ENCODE data around the gene MAP4K1.
"Not testable (repeated sequence)": the region's sequence is repeated elsewhere in the genome, so short reads cannot be mapped to it uniquely, and the experiment has no call there.

MAP4K1 gene

DNA sequence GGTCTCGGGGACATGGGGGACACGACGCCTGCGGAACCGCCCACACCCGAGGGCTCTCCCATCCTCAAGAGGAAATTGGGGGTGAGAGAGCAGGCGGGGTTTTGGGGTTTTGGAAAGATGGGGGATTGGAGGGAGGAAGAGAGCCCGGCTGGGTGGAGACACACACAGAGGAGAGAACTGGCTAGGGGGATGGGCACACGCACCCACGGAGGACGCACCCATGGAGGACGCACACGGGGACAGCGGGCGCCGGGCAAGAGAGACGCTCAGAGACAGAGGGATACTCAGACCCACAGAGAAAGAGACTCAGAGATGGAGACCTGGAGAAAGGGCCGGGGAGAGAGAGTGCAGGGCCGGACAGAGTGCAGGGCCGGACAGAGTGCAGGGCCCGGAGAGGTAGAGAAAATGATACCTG, 52.1 kb downstream of the MAP4K1 start:
- DNase-seq, result no peak

DNA sequence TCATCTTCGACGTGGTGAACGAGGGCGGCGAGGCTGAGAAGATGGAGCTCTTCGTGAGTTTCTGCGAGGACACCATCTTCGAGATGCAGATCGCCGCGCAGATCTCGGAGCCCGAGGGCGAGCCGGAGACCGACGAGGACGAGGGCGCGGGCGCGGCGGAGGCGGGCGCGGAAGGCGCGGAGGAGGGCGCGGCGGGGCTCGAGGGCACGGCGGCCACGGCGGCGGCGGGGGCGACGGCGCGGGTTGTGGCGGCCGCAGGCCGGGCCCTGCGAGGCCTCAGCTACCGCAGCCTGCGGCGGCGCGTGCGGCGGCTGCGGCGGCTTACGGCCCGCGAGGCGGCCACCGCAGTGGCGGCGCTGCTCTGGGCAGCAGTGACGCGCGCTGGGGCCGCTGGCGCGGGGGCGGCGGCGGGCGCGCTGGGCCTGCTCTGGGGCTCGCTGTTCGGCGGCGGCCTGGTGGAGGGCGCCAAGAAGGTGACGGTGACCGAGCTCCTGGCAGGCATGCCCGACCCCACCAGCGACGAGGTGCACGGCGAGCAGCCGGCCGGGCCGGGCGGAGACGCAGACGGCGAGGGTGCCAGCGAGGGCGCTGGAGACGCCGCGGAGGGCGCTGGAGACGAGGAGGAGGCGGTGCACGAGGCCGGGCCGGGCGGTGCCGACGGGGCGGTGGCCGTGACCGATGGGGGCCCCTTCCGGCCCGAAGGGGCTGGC, 52.6 kb downstream of the MAP4K1 start:
- no peak for DNase-seq

DNA sequence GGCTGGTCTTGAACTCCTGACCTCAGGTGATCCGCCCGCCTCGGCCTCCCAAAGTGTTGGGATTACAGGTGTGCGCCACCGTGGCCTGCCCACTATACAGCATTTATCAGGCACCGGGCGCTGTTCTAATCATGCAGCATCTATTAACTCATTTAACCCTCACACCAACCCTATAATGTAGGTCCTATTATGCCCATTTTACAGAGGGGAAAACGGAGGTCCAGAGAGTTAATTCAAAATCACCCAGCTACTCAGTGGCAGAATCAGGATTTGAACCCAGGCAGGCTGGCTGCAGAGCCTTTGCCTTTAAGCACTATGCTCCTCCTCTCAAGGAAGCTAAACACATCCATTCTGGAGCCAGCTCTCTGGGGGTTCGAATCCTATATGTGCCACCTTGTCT, 54.3 kb downstream of the MAP4K1 start:
- no peak for DNase-seq

DNA sequence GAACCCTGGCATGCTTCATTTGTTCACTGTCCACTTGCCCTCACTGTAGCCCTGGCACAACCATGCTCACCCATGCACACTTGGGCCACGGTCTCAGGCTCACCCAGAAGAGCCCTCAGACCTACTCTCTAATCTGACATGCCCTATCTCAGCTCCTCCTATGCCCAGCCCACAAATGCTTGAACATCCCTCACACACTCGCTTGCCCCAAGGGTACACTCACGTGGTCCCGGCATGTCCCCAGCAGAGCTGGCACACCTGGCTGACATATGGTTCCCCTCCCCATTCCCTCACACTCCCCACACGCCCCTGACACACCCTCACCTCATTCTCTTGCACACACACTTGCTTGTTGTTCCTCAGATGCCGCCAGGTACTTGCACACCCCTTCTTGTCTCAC, 55.7 kb downstream of the MAP4K1 start:
- DNase-seq, result no peak

DNA sequence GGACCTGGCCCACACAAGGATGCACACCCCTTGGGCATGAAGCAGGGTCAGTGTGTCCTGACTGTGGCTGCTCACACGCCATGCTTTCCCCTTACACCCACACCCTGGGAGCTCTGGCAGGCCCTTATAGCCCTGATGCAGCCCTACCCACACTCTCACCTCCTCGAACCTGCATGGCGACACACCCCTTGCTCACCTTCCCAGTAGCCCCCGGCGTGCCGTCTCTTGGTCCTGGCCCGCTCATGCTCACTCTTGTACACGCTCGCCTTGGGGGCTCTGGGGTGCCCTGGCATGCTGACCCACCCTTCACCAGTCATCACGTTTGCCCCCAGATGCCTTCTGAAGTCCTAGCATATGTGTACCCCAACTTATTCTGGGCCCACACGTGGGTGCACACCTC, 56.1 kb downstream of the MAP4K1 start:
- no peak for DNase-seq

DNA sequence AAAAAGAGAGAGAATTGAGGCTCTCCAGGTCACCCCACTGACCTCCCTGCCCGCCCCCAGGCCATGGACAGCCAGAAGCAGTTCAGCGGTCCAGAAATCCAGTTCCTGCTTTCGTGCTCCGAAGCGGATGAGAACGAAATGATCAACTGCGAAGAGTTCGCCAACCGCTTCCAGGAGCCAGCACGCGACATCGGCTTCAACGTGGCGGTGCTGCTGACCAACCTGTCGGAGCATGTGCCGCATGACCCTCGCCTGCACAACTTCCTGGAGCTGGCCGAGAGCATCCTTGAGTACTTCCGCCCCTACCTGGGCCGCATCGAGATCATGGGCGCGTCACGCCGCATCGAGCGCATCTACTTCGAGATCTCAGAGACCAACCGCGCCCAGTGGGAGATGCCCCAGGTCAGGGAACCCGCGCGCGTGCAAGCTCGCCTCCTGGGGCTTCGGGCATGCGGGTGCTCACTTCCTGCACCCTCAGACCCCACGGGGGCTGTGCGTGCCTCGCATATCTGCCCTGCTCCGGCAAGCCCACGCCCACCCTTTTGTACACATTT, 56.6 kb downstream of the MAP4K1 start:
- no peak for DNase-seq

DNA sequence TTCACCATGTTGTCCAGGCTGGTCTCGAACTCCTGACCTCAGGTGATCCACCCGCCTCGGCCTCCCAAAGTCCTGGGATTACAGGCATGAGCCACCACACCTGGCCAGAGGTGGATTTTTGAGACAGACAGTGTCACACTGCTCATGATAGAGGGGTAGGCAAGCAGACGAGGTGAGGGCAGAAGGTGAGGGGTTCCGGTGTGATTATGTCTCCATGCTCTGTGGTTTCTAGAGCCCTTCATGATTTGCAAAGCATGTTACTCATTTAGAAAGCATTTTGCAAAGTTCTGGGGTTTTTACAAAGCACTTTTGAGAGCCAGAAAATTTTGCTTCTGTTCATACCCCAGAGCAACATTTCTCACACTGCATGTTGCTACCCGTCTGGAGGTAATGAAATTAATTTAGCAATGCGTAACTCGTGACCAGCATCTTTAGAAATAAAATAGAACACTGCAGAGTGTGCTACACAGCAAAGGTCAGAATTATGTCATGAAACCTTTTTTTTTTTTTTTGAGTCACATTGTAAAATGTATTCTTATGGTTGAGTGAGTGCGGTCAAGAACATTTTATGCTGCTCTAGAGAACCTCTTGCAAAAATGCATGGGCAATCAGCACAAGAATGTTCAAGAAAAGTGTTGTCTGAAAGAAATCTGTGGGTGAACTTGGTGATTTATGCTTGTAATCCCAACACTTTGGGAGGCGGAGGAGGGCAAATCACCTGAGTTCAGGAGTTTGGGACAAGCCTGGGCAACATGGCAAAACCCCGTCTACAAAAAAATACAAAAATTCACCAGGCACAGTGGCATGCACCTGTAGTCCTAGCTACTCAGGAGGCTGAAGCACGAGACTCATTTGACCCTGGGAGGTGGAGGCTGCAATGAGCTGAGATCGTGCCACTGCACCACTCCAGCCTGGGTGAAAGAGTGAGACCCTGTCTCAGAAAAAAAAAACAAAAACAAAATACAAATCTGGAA, 58.0 kb downstream of the MAP4K1 start:
- no peak for DNase-seq

DNA sequence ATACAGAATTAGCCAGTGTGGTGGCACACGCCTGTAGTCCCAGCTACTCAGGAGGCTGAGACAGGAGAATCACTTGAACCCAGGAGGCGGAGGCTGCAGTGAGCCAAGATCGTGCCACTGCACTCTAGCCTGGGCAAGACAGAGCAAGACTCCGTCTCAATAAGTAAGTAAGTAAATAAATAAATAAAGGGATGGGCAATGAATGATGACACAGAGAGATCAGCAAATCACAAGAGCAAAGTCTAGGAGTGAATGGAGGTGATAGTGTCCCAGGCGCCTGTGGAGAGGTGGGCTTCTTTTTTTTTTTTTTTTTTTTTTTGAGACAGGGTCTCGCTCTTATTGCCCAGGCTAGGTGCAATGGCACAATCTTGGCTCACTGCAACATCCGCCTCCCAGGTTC, 58.8 kb downstream of the MAP4K1 start:
- DNase-seq, result not testable (repeated sequence)

DNA sequence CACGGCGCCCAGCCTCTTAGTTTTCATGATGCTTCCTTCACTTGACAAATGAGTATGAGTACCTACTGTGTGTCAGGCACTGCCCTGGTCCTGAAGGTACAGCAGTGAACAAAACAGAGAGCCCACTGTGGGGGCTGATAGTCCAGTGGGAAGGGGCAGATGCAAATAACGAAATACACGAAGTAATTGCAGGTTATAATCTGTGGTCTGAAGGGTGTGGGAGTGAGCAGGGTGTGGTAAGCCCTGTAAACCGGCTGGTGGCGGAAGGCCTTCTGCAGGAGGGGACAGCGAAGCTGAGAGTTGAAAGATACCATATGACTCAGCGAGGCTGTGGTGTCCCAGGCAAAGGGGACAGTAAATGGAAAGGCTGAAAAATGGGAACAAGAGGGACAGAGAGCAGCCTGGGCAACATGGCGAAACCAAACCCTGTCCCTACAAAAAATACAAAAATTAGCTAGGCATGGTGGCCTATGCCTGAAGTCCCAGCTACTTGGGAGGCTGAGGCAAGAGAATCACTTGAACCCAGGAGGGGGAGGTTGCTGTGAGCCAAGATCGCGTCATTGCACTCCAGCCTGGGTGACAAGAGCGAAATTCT, 60.5 kb downstream of the MAP4K1 start:
- DNase-seq, result no peak

DNA sequence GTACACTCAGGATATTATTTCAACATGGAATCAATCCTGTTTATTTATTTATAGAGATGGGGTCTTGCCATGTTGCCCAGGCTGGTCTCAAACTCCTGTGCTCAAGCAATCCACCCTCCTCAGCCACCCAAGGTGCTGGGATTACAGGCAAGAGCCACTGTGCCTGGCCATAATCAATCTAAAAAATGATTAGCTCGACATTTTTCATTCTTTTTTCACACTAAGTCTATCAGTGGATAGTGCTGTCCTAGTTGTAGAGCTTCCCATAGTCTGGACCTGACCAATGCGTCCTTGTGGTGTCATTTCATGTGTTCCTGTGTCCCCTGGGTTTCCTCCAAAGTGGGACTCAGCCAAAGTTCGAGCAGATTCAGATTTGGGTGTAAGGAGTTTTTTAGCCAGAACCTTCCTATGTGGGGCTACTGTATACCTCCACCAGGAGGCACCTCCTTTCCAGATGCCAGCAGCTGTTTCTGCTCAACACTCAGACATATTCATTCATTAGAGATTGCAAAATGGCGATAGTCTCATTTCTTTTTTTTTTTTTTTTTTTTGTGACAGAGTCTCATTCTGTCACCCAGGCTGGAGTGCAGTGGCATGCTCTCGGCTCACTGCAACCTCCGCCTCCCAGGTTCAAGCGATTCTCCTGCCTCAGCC, 61.1 kb downstream of the MAP4K1 start:
- no peak for DNase-seq

DNA sequence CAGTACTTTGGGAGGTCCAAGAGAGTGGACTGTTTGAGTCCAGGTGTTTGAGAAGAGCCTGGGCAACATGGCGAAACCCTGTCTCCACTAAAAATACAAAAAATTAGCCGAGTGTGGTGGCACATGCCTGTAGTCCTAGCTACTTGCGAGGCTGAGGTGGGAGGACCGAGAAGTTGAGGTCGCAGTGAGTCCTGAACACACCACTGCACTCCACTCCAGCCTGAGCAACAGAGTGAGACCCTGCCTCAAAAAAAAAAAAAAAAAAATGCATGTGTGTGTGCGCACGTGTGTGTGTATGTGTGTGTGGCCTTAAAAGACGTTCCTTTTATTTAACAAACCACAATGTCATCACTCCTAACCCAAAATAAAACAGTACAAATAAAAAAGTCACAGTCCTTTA, 62.6 kb downstream of the MAP4K1 start:
- DNase-seq, result no peak

DNA sequence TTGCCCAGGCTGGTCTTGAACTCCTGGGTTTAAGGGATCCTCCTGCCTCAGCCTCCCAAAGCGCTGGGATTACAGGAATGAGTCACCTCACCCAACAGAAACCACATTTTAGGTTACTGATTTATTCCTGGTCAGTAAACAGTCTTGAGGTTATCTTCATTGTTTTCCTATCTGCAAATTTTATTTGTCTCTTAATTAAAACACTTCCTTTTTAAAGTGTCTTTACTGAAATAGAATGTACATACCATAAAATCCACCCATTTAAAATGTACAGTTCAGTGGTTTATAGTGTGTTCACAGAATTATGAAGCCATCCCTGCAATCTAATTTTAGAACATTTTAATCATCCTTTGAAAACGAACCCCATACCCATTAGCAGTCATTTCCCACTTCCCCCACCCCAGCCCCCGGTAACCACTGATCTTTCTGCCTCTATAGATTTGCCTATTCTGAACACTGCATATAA, 63.0 kb downstream of the MAP4K1 start:
- DNase-seq, result no peak

DNA sequence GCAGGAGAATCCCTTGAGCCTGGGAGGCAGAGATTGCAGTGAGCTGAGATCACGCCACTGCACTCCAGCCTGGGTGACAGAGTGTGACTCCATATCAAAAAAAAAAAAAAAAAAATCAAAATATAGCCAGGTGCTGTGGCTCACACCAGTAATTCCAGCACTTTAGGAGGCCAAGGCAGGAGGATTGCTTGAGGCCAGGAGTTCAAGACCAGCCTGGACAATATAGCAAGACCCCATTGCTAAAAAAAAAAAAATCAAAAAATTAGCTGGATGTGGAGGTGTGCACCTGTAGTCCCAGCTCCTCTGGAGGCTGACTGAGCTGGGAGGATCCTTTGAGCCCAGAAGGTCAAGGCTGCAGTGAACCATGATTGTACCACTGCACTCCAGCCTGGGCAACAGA, 64.5 kb downstream of the MAP4K1 start:
- not testable (repeated sequence) for DNase-seq

DNA sequence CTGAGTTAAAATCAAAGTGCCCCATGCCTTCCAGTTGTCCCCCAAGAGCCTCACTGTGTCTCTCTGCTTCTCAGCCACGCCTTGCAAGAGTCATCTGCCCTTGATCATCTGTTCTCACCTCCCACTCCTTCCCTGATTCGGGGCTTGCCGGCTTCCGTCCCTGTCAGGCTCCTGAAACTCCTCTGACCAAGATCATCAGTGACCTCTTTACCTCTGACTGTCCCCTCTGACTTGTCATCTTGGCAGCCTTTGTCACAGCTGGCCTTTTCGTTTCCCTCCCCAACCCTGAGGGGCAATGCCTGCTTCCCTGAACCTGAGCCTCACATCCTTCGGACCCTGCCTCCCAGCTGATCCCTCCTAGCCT, 66.3 kb downstream of the MAP4K1 start:
- DNase-seq, result no peak

DNA sequence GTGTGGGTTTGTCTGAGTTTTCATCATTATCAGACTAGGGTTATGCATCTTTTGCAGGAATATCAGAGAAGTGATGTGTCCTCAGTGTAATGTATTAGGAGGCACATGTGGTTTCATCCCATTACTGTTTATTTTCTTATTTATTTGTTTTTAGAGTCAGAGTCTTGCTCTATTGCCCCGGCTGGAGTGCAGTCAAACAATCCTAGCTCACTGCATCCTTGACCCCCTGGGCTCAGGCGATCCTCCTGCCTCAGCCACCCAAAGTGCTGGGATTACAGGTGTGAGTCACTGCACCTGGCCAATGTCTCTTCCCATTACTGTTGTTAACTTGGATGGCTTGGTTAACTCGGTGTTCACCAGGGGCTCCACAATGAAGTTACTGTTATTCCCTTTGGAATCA, 67.4 kb downstream of the MAP4K1 start:
- DNase-seq, result no peak

DNA sequence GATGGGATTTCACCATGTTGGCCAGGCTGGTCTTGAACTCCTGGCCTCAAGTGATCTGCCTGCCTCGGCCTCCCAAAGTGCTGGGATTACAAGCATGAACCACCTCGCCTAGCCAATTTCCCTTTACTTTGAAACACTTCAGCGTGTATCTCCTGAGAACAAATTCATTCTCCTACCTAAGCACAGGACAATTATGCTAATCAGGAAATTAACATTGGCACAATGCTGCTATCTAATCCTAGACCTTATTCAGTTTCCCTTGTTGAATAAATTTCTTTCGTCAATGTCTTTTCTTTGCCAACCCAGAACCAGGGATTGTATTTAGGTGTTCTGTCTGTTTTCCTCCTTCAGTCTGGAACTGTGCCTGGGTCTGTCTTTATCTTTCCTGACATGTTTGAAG, 67.8 kb downstream of the MAP4K1 start:
- no peak for DNase-seq

DNA sequence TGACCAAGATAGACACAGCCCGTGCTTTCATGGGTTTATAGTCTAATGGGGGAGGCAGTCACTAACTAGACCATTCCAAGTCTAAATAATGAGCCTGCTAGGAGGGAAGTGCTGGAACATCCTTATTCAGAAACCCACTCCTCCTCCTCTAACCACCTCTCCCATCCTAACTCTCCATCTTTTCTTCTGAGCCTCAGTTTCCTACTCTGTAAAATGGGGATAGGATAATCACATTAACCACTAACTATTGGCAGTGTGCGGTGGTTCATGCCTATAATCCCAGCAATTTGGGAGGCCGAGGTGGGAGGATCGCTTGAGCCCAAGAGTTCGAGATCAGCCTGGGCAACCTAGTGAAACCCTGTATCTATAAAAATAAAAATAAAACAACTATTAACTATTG, 68.7 kb downstream of the MAP4K1 start:
- DNase-seq, result no peak

DNA sequence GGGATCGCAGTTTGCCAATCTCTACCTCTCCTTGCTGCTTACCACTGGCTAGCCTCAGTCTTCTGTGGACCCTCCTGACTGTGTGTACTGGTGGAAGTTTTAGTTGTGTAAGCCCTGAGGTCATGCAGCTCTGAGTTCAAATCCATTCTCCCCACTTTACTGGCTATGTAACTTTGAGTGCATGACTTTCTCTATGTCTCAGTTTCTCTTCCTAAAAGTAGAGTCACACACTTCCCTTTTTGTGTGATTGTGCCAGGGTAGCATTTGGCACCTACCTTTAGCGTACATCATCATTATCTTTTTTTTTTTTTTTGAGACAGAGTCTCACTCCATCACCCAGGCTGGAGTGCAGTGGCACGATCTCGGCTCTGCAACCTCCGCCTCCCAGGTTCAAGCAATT, 70.3 kb downstream of the MAP4K1 start:
- DNase-seq, result no peak

DNA sequence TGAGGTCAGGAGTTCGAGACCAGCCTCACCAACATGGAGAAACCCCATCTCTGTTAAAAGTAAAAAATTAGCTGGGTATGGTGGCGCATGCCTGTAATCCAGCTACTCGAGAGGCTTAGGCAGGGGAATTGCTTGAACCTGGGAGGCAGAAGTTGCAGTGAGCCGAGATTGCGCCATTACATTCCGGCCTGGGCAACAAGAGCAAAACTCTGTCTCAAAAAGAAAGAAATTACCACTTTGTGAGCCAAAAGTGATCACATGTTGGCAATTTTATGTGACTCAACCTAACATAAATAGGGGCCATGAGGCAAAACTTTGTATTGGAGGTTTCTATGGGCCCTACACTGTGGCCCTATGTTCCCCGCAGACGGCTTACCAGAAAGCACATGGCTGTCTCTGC, 72.2 kb downstream of the MAP4K1 start:
- DNase-seq, result no peak

DNA sequence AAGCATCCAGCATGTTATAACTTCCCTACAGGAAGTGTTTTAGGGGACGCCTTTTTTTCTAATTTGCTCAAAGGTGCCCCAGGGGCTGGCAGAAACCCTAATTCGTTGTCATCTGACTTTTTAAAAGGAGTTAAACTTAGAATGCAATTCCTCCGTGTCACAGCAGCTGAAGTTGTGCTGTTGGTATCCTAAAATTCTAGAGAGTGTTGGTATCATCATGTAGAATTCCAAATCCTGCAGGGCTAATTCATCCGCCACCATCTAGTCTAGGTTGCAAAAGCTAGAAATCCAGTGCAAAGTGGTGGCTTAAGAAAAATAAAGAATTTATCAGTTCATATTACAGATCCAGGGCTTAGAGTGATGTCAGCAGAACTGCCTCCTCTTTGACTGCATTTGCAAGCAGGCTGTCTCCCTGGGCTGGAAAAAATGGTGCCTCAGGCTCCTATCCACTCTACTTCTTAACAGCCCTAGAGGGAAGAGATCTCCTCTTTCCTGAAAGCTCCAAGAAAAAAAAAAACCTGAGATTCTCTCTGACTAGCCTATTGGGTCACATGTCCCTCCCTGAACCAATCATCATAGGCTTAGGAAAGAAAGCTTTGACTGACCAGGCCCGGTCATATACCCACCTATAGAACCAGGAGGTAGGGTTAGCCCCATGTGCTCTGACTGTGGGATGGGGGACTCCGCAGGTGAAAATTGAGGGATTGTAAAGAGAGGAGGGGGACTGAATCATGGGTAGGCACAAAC, 73.0 kb downstream of the MAP4K1 start:
- no peak for DNase-seq

DNA sequence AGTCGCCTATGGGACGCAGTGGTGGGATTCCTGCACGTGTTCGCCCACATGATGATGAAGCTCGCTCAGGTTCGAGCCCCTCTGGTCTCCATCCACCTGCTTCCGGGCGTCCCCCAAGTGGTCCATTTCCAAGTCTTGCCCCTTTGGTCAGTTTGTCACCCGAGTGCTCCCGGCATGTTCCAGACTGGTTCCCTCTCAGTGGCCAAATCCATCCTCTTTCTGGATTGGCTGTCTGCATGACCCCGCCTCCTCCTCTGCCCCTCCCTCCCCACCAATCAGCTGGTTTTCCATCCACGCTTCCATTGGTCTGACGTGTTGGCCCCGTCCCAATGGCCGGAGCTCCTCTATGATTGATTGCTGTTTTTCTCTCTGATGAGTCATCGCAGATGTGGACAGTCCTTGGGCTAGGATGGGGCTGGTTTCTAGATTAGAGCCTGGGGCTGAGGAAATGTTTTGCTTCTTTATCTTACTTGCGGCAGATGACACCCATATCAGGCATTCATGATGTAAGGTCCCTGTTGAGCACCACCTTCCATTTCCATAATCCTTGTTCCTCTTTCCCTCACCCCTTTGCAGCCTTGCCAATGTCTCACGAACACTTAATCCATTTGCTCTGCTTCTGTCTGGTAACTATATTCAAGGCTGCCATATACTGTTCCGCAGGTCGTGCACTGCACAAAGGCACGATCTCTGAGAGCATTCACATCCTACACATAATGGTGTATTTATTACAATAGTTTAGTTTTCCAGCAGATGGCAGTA, 73.8 kb downstream of the MAP4K1 start:
- peak; percentile 32 to 60 for DNase-seq

All from SW 1271 (cell line).